ENCODE data around the gene FAM72A. TPM values are rescaled to one million over a fixed set of nuclear protein-coding genes. Genes with fewer than 3 reads are reported as not detected.

Gene FAM72A
- total and polyA plus RNA-seq, 2 donors (not counting 3 experiments of a cell fraction or from before 2014, with no cell fraction given) = 3.4 to 9.6 TPM

- Histone ChIP-seq H3K4me3 (replicated peaks in 1 of 3; ENCODE audit: insufficient read depth in 1 of 3, low read depth in 1 of 3, low read length in 3 of 3) (no peak overlapping the region), H3K36me3 (ENCODE audit: control insufficient read depth in 2 of 2, extremely low read depth in 1 of 2, insufficient read depth in 2 of 2, low read length in 2 of 2) (no peaks in the 10 kb centered on the region), H3K9ac (replicated peaks; ENCODE audit: extremely low read depth, insufficient read depth, low read length) (no peak overlapping the region), H3K27ac (ENCODE audit: insufficient read depth, low read depth, low read length) (no peak overlapping the region), H3K9me3 (replicated peaks; ENCODE audit: control insufficient read depth, insufficient read depth, low read length) (no peaks in the 10 kb centered on the region), H2AFZ (ENCODE audit: low read depth, low read length) (no peak overlapping the region), H3K79me2 (ENCODE audit: control insufficient read depth, insufficient read depth, low read length) (no peaks in the 10 kb centered on the region), H3K9me1 (replicated peaks; ENCODE audit: control insufficient read depth, extremely low read depth, insufficient read depth, low read length) (no peaks in the 10 kb centered on the region), H3K4me2 (ENCODE audit: insufficient read depth, low read length) (no peak overlapping the region), H3K27me3 (ENCODE audit: control insufficient read depth in 2 of 2, insufficient read depth in 2 of 2, low read length in 2 of 2) (peaks cover 41% of the 10 kb centered on the region in 2 experiments), H4K20me1 (replicated peaks; ENCODE audit: control insufficient read depth, extremely low read depth, insufficient read depth, low read length) (no peaks in the 10 kb centered on the region), H3K4me1 (ENCODE audit: control insufficient read depth, extremely low read depth, insufficient read depth, low read length) (no peaks in the 10 kb centered on the region)
- dilution Hi-C loops (cut with MboI; ENCODE audit: extremely low pct_ligation_motif_present, low sequenced_read_pairs) = no loop called here
- no TSS peak for BruUV-seq (replicated peaks)
- ChIA-PET POLR2A (no interaction called here), CTCF (no interaction called here)
- TF ChIP-seq GATA2 (IDR thresholded peaks at IDR 0.05; ENCODE audit: insufficient read depth, insufficient read length, low read depth, low read length) (no peak), FOS (IDR thresholded peaks at IDR 0.05; ENCODE audit: borderline replicate concordance, insufficient read depth, low read length) (no peak), POLR2AphosphoS5 (IDR thresholded peaks at IDR 0.05; ENCODE audit: insufficient read depth, low read depth, low read length) (no peak), CTCF (IDR thresholded peaks at IDR 0.05; ENCODE audit: extremely low read depth in 1 of 2, insufficient read depth in 1 of 2, low read depth in 1 of 2, low read length in 2 of 2) (no peak), EZH2 (IDR thresholded peaks at IDR 0.05; ENCODE audit: borderline replicate concordance, low read depth, low read length, severe bottlenecking) (no peak), JUN (IDR thresholded peaks at IDR 0.05; ENCODE audit: borderline replicate concordance, insufficient read depth, insufficient read length, low read depth) (no peak), MYC (IDR thresholded peaks at IDR 0.05; ENCODE audit: low read depth, low read length) (no peak), POLR2A (IDR thresholded peaks at IDR 0.05; ENCODE audit: low read depth, low read length) (no peak)
- TF ChIP-seq, protein P1, sequence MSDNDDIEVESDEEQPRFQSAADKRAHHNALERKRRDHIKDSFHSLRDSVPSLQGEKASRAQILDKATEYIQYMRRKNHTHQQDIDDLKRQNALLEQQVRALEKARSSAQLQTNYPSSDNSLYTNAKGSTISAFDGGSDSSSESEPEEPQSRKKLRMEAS (IDR thresholded peaks at IDR 0.05; ENCODE audit: insufficient read depth, insufficient read length) = no peak
- FAIRE-seq = no peak
- DNase-seq (ENCODE audit: low read depth, low spot score) = no peak
- intact Hi-C loops (cut with micrococcal nuclease) = no loop called here
These were observed 60.6 kb downstream of the FAM72A start for GRCh38 chr1:206142011-206142410.
